HepG2 (cell line): ENCODE data around the gene ASTN2.

Source experiments
- ASH2L ChIP-seq: fragments of 300-600, 200-600 bp; sonication (generic); IDR thresholded peaks from 2 replicates; pipeline ENCODE4 v1.7.0; 2017; ENCODE audit warnings: low read depth, mild to moderate bottlenecking, moderate library complexity, mixed read lengths, low read length; ENCODE audit not compliant: insufficient read length
- CEBPB ChIP-seq: IDR thresholded peaks from 2 replicates; pipeline ENCODE4 v1.6.1; 2011; ENCODE audit warnings: low read depth, low read length, improper control_type of control experiment, borderline replicate concordance
- CREM ChIP-seq, 2 experiments: sonication (generic) in 1 of 2; formaldehyde crosslinking in 1 of 2; IDR thresholded peaks; 2 replicates each; pipeline versions ENCODE4 v1.4.0 to v1.6.1; 2016 to 2020; ENCODE audit warnings: antibody characterized with exemption in 1 of 2, mild to moderate bottlenecking in 1 of 2, missing genetic modification reagents in 1 of 2
- GABPB1 ChIP-seq: IDR thresholded peaks from 2 replicates; pipeline ENCODE4 v1.6.1; 2016; ENCODE audit warnings: mild to moderate bottlenecking, missing genetic modification reagents, moderate library complexity, missing compliant biosample characterization
- MYC ChIP-seq: sonication (generic); formaldehyde crosslinking; IDR thresholded peaks from 2 replicates; pipeline ENCODE4 v1.9.0; 2021; ENCODE audit warnings: missing genetic modification reagents, borderline replicate concordance
- RELA ChIP-seq: sonication (generic); formaldehyde crosslinking; IDR thresholded peaks from 2 replicates; pipeline ENCODE4 v1.4.0; 2020; ENCODE audit warnings: missing genetic modification reagents
- ZNF30 ChIP-seq: sonication (generic); formaldehyde crosslinking; IDR thresholded peaks from 2 replicates; pipeline ENCODE4 v1.5.0; 2020; ENCODE audit warnings: mild to moderate bottlenecking, missing genetic modification reagents
- ZNF354B ChIP-seq: sonication (generic); formaldehyde crosslinking; IDR thresholded peaks from 2 replicates; pipeline ENCODE4 v1.8.0; 2022; ENCODE audit warnings: mild to moderate bottlenecking, missing genetic modification reagents
- ZNF766 ChIP-seq: sonication (generic); formaldehyde crosslinking; IDR thresholded peaks from 2 replicates; pipeline ENCODE4 v1.5.0; 2020; ENCODE audit warnings: missing genetic modification reagents, borderline replicate concordance
- TF ChIP-seq, protein P1 (sequence below): sonication (generic); formaldehyde crosslinking; IDR thresholded peaks from 2 replicates; pipeline ENCODE4 v1.5.0; 2020; ENCODE audit warnings: mild to moderate bottlenecking, missing genetic modification reagents, moderate library complexity
- TF ChIP-seq, protein P2 (sequence below): sonication (generic); formaldehyde crosslinking; IDR thresholded peaks from 2 replicates; pipeline ENCODE4 v1.4.0; 2020; ENCODE audit warnings: mild to moderate bottlenecking, missing genetic modification reagents

DNA sequence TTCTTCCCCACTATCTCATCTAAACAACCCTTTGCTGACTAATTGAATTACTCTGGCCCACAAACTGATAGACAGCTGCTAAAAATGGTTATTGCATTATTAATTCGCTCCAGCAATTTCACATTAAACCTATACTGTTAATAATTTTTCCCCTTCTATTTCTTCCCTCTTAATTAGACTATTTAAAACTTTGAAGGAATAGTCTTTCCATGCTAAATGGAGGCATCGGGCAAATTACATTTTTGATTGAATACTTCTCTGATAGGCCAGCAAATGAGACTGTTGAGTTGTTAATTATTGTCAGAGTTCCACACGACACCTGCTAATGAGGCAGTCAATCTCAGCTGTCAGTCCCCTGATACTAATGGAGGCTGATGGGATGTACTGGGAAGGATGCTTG is 485.2 kb downstream of the ASTN2 start:
- TF ChIP-seq GABPB1 (no peak), ASH2L (no peak), ZNF766 (no peak), ZNF30 (CRISPR knock-in tag) (no peak), CEBPB (no peak), CREM (IDR thresholded peaks at IDR 0.05) (no peak), CREM (CRISPR knock-in tag; IDR thresholded peaks at IDR 0.05) (no peak), MYC (CRISPR knock-in tag) (no peak), RELA (CRISPR knock-in tag) (no peak), ZNF354B (CRISPR knock-in tag) (no peak)
- TF ChIP-seq, protein P1, sequence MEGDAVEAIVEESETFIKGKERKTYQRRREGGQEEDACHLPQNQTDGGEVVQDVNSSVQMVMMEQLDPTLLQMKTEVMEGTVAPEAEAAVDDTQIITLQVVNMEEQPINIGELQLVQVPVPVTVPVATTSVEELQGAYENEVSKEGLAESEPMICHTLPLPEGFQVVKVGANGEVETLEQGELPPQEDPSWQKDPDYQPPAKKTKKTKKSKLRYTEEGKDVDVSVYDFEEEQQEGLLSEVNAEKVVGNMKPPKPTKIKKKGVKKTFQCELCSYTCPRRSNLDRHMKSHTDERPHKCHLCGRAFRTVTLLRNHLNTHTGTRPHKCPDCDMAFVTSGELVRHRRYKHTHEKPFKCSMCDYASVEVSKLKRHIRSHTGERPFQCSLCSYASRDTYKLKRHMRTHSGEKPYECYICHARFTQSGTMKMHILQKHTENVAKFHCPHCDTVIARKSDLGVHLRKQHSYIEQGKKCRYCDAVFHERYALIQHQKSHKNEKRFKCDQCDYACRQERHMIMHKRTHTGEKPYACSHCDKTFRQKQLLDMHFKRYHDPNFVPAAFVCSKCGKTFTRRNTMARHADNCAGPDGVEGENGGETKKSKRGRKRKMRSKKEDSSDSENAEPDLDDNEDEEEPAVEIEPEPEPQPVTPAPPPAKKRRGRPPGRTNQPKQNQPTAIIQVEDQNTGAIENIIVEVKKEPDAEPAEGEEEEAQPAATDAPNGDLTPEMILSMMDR (CRISPR knock-in tag): no peak
- TF ChIP-seq, protein P2, sequence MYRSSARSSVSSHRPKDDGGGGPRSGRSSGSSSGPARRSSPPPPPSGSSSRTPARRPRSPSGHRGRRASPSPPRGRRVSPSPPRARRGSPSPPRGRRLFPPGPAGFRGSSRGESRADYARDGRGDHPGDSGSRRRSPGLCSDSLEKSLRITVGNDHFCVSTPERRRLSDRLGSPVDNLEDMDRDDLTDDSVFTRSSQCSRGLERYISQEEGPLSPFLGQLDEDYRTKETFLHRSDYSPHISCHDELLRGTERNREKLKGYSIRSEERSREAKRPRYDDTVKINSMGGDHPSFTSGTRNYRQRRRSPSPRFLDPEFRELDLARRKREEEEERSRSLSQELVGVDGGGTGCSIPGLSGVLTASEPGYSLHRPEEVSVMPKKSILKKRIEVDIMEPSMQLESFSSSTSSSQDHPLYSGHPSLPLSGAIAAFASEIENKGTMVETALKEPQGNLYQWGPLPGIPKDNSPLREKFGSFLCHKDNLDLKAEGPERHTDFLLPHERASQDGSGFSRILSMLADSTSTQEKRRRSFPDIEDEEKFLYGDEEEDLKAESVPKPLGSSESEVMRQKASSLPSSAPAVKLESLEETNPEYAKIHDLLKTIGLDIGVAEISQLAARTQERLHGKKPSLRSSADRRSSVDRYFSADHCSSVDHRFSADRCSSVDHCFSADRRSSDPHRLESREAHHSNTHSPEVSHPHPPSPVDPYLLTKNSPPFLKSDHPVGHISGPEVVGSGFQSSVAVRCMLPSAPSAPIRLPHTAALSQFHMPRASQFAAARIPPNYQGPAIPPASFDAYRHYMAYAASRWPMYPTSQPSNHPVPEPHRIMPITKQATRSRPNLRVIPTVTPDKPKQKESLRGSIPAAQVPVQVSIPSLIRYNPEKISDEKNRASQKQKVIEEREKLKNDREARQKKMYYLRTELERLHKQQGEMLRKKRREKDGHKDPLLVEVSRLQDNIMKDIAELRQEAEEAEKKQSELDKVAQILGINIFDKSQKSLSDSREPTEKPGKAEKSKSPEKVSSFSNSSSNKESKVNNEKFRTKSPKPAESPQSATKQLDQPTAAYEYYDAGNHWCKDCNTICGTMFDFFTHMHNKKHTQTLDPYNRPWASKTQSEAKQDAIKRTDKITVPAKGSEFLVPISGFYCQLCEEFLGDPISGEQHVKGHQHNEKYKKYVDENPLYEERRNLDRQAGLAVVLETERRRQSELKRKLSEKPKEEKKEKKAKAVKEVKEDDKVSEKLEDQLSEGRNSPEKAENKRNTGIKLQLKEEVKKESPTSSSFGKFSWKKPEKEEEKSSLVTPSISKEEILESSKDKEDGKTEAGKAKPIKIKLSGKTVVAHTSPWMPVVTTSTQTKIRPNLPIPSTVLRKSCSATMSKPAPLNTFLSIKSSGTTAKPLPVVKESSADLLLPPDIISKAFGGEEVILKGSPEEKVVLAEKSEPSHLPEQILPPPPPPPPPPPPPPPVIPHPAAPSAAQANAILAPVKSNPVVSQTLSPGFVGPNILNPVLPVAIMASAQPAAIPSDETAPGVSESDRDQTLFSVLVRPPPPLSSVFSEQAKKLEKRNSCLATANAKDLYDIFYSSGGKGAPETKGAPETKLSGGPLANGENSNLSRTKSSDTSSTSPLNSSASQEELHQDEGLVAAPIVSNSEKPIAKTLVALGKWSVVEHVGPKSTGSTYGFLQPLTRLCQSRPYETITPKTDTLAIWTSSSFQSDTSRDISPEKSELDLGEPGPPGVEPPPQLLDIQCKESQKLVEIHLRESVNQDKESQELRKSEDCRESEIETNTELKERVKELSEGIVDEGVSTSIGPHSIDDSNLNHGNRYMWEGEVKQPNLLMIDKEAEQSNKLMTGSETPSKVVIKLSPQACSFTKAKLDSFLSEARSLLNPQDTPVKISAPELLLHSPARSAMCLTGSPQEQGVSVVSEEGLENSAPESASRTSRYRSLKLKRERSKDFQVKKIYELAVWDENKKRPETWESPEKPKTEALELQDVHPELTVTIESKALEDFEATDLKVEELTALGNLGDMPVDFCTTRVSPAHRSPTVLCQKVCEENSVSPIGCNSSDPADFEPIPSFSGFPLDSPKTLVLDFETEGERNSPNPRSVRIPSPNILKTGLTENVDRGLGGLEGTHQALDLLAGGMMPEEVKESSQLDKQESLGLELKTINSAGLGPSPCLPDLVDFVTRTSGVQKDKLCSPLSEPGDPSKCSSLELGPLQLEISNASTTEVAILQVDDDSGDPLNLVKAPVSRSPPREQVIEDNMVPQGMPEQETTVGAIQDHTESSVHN (CRISPR knock-in tag): no peak
